ENCODE data around the gene MAT2A.

Gene MAT2A

GRCh38 chr2:85514323-85514722, 24.6 kb upstream of the MAT2A start:
- no peak overlapping the region for H3K4me3 ChIP-seq (ENCODE audit: low read depth, low read length)
- TF ChIP-seq CTCF (IDR thresholded peaks at IDR 0.05; ENCODE audit: control insufficient read depth, extremely low read depth, insufficient read depth) = no peak
- DNase-seq (ENCODE audit: low read depth) = no peak

- DNase-seq (ENCODE audit: low read depth) = peak; percentile 75
- no peak overlapping the region for H3K4me3 ChIP-seq (ENCODE audit: low read depth, low read length)
- TF ChIP-seq CTCF (IDR thresholded peaks at IDR 0.05; ENCODE audit: control insufficient read depth, extremely low read depth, insufficient read depth) = no peak
Observed at GRCh38 chr2:85516653-85517389, 22.1 kb upstream of the MAT2A start.

GRCh38 chr2:85522090-85522647, 16.8 kb upstream of the MAT2A start:
- TF ChIP-seq CTCF (IDR thresholded peaks at IDR 0.05; ENCODE audit: control insufficient read depth, extremely low read depth, insufficient read depth) = no peak
- no peak overlapping the region for H3K4me3 ChIP-seq (ENCODE audit: low read depth, low read length)
- no peak for DNase-seq (ENCODE audit: low read depth)

- H3K4me3 ChIP-seq (ENCODE audit: low read depth, low read length) = no peak overlapping the region
- TF ChIP-seq CTCF (IDR thresholded peaks at IDR 0.05; ENCODE audit: control insufficient read depth, extremely low read depth, insufficient read depth) = no peak
- DNase-seq (ENCODE audit: low read depth) = no peak
Observed at GRCh38 chr2:85523062-85523902, 15.7 kb upstream of the MAT2A start.

GRCh38 chr2:85523903-85524335, 15.0 kb upstream of the MAT2A start:
- TF ChIP-seq CTCF (IDR thresholded peaks at IDR 0.05; ENCODE audit: control insufficient read depth, extremely low read depth, insufficient read depth) = no peak

GRCh38 chr2:85524336-85524908, 14.5 kb upstream of the MAT2A start:
- H3K4me3 ChIP-seq (ENCODE audit: low read depth, low read length) = no peak overlapping the region
- no peak for DNase-seq (ENCODE audit: low read depth)
- TF ChIP-seq CTCF (IDR thresholded peaks at IDR 0.05; ENCODE audit: control insufficient read depth, extremely low read depth, insufficient read depth) = no peak

More at GRCh38 chr2:85523903-85524335, 15.0 kb upstream of the MAT2A start:
- H3K4me3 ChIP-seq (ENCODE audit: low read depth, low read length) = no peak overlapping the region
- no peak for DNase-seq (ENCODE audit: low read depth)

Measured in LNCaP clone FGC (cell line).